NOMO-1 treated with dmso at 0.1 percent for 144 hours (cell line): Measurements from ENCODE around the gene GPRIN2.
"Not testable (repeated sequence)": the region's sequence is repeated elsewhere in the genome, so short reads cannot be mapped to it uniquely, and the experiment has no call there.

ENCODE experiments used
- DNase-seq: peaks from one replicate; lab custom pipeline; 2025; ENCODE audit not compliant: unreplicated experiment; lab: John Stamatoyannopoulos, UW

The GPRIN2 gene

DNA sequence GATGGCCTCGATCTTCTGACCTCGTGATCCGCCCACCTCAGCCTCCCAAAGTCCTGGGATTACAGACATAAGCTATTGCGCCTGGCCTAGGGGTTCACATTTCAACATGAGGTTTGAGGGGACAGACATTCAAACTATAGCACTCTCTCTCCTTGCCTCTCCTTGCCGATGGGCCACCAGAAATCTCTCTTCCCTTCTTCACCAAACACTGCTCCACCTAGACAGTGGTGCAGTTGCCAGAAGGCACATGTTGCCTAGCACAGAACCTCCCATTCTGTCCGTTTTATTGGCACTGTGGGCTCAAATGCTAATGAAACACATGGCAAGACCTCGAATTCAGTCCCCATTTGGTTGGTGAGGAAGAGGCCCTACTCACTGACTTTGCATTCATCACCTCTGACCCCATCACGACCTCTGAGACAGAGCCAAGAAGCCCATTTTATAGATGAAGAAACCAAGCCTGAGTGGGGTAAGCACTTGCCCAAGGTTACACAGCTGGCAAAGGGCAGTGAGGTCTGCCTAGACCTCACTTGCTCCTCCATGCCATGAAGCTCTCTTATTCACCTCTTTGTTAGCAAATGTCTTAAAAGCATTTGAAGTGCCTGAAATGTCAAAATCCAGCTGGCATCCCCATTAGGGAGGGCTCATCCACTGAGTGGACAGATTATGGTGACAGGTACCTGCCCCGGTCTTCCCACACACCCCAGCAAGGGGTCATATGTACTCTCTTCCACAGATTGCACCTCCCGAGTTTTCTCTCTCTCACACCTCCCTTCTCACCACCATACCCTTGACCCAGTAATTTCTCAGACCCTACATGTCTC lies 34.0 kb downstream of the GPRIN2 start:
- DNase-seq: no peak

DNA sequence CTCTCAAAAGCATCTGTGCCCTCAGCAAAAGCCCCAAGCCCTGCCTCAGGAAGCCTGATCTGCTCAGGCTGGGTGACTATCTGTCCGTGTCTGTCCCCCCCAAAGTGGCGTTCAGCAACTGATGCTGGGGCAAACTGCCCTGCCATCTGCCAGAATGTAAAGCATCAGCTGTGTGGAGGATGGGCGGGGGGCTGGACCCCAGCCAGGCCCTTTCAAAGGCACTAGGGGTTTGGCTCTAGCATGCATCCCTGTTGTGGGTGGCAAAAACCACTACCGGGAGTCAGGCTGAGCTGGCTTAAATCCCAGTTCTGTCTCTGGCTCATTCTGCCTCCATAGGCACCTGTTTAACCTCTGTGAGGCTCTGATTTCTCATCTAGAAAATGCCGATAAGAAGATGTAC lies 35.5 kb downstream of the GPRIN2 start:
- DNase-seq: no peak

DNA sequence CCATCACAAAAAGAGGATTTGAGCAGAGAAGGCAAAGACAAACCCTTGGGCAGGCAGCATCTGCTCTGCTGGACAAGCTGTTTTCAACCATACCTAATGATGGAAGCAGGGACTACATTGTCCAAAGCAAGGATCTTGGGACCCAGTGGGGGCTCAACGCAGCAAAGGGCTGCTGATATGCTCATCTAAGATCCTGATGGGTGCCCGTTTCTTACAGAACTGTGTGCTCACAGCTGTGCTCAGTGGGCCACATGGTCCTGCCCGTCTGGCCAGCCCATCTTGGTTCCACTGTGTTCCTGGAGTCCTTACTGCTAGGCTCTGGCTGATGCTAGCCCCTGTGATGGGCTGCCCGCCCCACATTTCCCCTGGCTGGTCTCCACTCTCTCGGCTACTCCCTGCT lies 36.1 kb downstream of the GPRIN2 start:
- DNase-seq: no peak

DNA sequence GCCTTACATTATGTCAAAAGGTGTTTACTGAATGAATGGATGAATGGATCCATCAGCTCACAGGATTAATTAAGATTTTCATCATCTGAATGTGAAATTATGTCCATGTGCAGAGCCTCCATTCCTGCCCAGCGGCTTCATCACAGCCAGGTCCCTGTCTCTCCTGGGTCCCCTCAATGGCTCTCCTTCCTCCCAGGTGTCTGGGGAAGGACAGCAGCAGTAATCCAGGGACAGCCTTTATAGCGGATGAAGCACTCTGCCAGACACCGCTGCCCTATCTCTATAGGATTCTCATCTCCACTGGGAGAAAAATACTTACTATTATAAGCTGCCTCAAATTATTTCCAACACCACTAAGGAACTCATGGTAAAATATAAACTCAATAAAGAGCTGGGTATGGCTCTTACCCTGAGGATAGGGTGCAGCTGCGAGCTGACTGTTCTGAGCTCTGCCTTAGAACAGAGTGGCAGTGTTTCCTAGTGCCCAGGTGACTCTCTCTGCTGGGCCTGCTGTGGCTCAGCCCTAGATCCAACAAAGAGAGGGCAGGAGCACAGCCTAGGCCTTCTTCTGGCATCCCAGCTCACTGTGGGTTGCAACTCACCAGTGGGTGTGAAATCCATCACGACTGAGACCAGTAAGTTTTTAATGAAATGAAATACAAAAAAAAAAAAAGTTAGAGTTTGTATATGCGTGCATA lies 38.3 kb downstream of the GPRIN2 start:
- DNase-seq: no peak

DNA sequence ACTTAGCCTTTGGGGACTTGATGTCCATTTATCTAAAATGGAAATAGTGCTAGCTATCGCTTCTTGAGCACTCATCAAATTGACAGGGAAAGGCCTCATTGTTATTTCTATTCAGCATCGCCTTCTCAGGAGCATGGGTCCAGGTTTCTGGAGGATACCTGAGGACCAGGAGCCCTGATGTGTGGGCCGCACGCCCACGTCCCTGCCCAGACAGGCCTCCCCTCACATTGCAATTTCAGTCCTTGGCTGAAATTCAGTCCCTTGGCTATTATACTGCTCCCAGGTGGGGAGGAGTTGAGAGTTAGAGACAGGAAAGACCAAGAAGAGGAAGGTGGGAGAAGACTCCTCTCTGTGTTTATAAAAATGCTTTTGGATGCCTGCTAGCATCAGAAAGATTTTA lies 38.9 kb downstream of the GPRIN2 start:
- no peak for DNase-seq

DNA sequence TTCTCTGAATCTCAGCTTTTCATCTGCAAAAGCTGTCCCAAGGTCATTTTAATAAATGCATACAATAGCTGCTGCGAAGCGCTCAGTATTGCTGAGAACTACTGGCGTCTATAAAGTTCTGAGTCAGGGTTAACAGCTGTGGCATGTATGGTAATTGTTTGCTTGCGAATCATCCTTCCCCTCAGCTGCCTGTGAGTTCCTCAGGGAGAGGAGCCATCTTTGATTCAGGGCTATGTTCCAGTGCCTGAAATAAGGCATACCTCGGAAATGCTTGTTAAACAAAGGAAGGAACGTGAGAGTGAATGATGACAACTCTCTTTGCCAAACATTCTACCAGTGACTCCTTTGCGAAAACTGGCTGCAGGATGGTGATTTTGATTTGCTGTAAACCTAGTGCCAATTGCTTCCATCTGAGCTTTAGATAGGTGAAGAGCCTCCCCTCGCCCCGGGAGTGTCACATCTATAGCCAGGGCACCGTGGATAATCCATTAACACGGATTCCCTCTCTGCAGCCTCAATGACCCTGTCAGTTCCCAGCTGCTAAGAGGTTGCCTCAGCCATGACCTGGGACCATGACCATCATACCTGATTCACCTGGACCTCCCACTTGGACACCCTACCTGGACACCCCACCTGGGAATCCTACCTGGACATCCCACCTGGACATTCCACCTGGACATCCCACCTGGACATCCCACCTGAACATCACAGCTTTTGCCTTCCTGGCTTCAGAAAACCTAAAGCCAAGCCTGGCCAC lies 39.6 kb downstream of the GPRIN2 start:
- no peak for DNase-seq

DNA sequence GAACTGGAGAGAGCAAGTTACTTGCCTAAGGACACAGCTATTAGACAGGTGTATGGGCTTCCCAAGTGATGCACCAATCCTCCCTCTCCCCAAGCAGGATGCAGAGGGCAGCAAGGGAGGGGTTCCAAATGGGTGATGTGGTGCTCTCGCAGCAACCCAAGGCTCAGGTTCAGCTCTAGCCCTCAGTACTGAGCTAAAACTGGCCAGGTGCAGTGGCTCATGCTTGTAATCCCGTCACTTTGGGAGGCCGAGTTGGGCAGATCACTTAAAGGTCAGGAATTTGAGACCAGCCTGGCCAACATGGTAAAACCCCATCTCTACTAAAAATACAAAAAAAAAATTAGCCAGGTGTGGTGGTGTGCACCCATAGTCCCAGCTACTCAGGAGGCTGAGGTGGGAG lies 40.7 kb downstream of the GPRIN2 start:
- DNase-seq: no peak

DNA sequence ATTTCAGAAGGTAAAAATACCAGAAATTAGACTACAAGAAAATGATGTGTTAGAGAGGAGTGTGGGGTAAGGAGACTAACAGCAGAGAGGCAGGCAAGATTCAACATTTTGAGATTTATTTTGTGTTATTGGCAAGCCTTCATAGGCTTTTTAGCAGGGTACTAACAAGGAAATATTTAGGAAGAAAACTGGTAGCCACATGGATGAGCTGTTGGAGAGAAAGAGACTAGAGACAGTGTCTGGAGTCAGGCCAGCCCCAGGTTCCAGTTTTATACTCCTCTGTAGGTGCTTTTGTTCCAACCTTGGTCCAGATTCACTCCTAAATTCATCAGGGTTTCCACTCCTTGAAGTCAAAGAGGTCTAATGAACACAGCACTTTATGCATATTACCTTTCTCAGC lies 41.1 kb downstream of the GPRIN2 start:
- DNase-seq: no peak

DNA sequence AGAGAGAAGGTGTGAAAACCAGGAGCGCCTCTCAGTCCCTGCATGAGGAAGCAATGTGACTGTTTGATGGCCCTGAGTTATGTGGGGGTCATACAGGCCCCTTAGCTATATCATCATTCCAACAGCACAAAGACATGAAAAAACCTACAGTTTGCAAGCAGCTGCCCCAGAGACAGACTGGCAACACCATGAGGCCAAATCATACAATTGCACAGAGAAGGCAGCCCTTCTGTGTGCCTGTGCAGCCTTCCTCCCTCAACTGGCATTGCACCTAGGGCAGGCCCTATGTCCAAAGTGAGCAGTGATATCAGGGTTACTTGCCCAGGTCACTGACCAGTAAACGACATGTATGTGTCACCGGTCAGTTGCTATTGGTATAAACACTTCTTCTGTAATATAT lies 41.6 kb downstream of the GPRIN2 start:
- no peak for DNase-seq

DNA sequence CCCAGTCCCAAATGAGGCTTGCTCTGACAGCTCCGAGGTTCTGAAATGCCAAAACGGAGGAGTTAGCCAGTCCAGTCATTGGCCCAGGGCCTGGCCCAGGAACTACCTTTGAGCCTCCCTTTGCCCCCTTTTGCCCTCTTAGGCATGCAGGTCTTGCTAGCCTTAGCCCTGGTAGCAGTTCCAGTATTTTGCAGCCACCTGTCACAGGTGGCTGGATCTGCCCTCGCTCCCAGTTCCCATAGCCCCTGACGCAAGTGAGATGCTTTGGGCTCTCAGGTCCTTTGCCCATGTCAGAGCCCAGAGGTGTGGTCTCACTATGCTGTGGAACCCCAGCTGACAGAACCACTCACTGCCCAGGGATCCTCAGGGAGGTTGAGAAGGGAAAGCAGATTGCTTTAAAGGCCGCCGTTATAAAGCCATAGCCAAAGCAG lies 42.0 kb downstream of the GPRIN2 start:
- DNase-seq: no peak

DNA sequence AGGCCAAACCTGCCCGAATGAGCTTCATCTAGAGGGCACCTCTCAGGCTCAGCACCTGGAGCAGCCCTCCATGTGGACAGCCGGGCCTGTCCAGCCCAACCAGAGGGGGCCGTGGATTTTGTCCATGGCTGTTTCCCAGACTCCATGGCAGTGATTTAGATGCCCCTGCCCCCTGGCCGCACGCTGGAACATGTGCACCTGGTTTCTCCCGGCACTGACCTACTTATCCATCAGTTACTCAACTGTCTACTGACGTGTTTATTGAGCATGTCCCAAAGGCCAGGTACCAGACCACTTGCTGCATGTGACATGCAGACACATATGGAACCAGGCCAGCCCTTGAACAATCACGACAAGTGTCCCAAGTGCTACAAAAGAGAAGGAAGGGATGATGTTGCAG lies 43.1 kb downstream of the GPRIN2 start:
- DNase-seq: not testable (repeated sequence)

DNA sequence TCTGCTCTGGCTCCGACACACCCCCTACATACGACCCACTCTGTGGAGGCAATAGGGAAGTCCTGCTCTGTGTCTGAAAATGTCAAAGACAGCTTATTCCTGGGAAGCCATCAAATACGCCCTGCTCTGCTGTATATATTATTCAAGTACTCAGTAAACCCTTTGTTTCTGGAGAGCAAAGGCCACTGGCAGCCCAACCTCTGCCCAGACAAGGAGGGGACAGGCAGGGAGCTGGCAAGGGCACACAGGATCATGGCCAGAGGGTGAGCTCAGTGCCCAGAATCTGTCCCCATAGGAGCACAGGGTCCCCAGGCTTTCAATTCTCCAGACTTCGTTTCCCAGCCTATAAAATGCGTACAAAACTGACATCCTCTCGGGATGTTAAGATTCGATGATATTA lies 43.7 kb downstream of the GPRIN2 start:
- not testable (repeated sequence) for DNase-seq

DNA sequence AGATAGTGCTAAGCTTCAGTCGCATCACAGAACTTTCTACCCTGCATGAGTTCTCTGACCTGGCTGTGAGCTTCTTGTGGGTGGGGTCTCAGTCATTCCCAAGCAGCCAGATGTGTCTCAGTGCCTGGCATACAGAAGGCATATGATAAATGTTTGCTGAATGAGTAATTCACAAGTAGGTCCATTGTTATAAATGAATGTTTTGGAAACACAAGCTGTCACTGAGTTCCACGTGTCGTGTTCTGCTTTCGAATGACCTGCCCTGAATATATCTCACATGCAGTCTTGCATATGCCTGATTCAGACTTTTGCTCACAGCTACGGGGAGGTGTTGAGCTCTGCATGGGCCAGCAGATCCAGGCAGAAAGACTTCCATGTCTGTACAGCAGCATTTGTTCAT lies 44.5 kb downstream of the GPRIN2 start:
- DNase-seq: not testable (repeated sequence)
